HG02970 (cell line): ENCODE measurements around the gene SLAMF8.

Experiments
- ATAC-seq: cut with Tn5 transposase; IDR thresholded peaks from one replicate; pipeline ENCODE4 v1.9.1; 2021; ENCODE audit warnings: mild to moderate bottlenecking, moderate library complexity, moderate number of reproducible peaks; ENCODE audit not compliant: unreplicated experiment, low FRiP score

Gene SLAMF8

GRCh38 chr1:159868766-159869165, 42.1 kb downstream of the SLAMF8 start:
- no peak for ATAC-seq

- no peak for ATAC-seq
These were observed 42.5 kb downstream of the SLAMF8 start for GRCh38 chr1:159869173-159869572.

- ATAC-seq: no peak
These were observed 42.9 kb downstream of the SLAMF8 start for GRCh38 chr1:159869607-159870006.

GRCh38 chr1:159870704-159871103, 44.0 kb downstream of the SLAMF8 start:
- no peak for ATAC-seq

GRCh38 chr1:159872891-159873290, 46.2 kb downstream of the SLAMF8 start:
- no peak for ATAC-seq

- ATAC-seq: no peak
These were observed 47.0 kb downstream of the SLAMF8 start for GRCh38 chr1:159873530-159874143.

- ATAC-seq: no peak
These were observed 51.2 kb downstream of the SLAMF8 start for GRCh38 chr1:159877695-159878444.

- no peak for ATAC-seq
These were observed 52.5 kb downstream of the SLAMF8 start for GRCh38 chr1:159879136-159879535.

- no peak for ATAC-seq
These were observed 53.3 kb downstream of the SLAMF8 start for GRCh38 chr1:159879977-159880376.

GRCh38 chr1:159880430-159880829, 53.8 kb downstream of the SLAMF8 start:
- ATAC-seq: no peak

- no peak for ATAC-seq
These were observed 55.2 kb downstream of the SLAMF8 start for GRCh38 chr1:159881622-159882526.

GRCh38 chr1:159882527-159882862, 55.8 kb downstream of the SLAMF8 start:
- no peak for ATAC-seq

GRCh38 chr1:159883134-159883533, 56.5 kb downstream of the SLAMF8 start:
- no peak for ATAC-seq

GRCh38 chr1:159884296-159884695, 57.6 kb downstream of the SLAMF8 start:
- ATAC-seq: no peak
